GM21528 (cell line): ENCODE results near the gene GABPA.
A peak's percentile ranks its signal among the peaks of the same experiment; 100 is the strongest.

Experiments used
- ATAC-seq: cut with Tn5 transposase; IDR thresholded peaks from one replicate; pipeline ENCODE4 v1.9.1; 2021; ENCODE audit warnings: mild to moderate bottlenecking, moderate library complexity; ENCODE audit not compliant: unreplicated experiment, low FRiP score

GABPA gene

GRCh38 chr21:25801217-25802014 is 66.6 kb downstream of the GABPA start:
- ATAC-seq = peak; percentile 98

- ATAC-seq = no peak
Measured at GRCh38 chr21:25806060-25806459, 71.3 kb downstream of the GABPA start.

GRCh38 chr21:25807191-25807590 is 72.4 kb downstream of the GABPA start:
- no peak for ATAC-seq

GRCh38 chr21:25809013-25809412 is 74.2 kb downstream of the GABPA start:
- ATAC-seq = no peak

- ATAC-seq = no peak
Measured at GRCh38 chr21:25811186-25811585, 76.4 kb downstream of the GABPA start.

GRCh38 chr21:25813917-25814316 is 79.1 kb downstream of the GABPA start:
- ATAC-seq = no peak

- no peak for ATAC-seq
Measured at GRCh38 chr21:25818121-25818520, 83.3 kb downstream of the GABPA start.

- ATAC-seq = no peak
Measured at GRCh38 chr21:25818551-25818950, 83.8 kb downstream of the GABPA start.
